Right cardiac atrium (tissue), 5 donors: ENCODE data around the gene GET3. TPM values are rescaled to one million over a fixed set of nuclear protein-coding genes. Genes with fewer than 3 reads are reported as not detected.
A peak's percentile ranks its signal among the peaks of the same experiment; 100 is the strongest.

ENCODE experiments used
- ATAC-seq, 2 donors: fragments of 200-7000 bp; cut with Tn5 transposase; one replicate each; pipeline versions ENCODE4 v1.8.0 to v1.9.1; 2020; ENCODE audit warnings: moderate library complexity in 2 of 2, mild to moderate bottlenecking in 1 of 2
- DNase-seq, 3 donors: peaks; one replicate each; pipeline ENCODE4 v3.0.0-alpha.2; 2020
- H3K27ac ChIP-seq: one replicate; pipeline ENCODE4 v1.5.1; 2013; ENCODE audit warnings: mild to moderate bottlenecking, low read length, control low read depth, moderate library complexity
- H3K27me3 ChIP-seq: one replicate; pipeline ENCODE4 v1.6.1; 2013; ENCODE audit not compliant: control insufficient read depth, insufficient read depth
- H3K4me1 ChIP-seq: one replicate; pipeline ENCODE4 v1.6.1; 2013; ENCODE audit warnings: low read length; ENCODE audit not compliant: control insufficient read depth, insufficient read depth
- H3K4me3 ChIP-seq: one replicate; pipeline ENCODE4 v1.5.1; 2013; ENCODE audit warnings: low read length, control low read depth
- H3K9me3 ChIP-seq: one replicate; pipeline ENCODE4 v1.6.1; 2013; ENCODE audit warnings: low read length; ENCODE audit not compliant: control insufficient read depth
- WGBS: extraction: QIAGEN DNeasy Blood & Tissue Kit; methylation state at CpG from one replicate; pipeline ENCODE4 v1.1.7; 2013; 5-methylcytosine and 5-hydroxymethylcytosine counted together
- intact Hi-C, 4 donors: fragments of 100-400 bp; cut with DNase I; formaldehyde crosslinking; loops; one replicate each; pipeline versions ENCODE4 v1.11.0 to v1.14.0; 2022 to 2023
- polyA plus RNA-seq: library from polyadenylated mRNA; stranded (reverse); fragments of 200-250 nt; gene quantifications from one replicate; pipeline ENCODE4 v1.2.3, GENCODE V29; 2013
- total RNA-seq, 4 donors: library from RNA; stranded (reverse); fragmentation: NEBNext Ultra II Directional; extraction: Animal tissue kit (Norgen Biotek cat#: 25700); gene quantifications; one replicate each; pipeline ENCODE4 v1.2.1, GENCODE V29; 2021
- donor health status: healthy with polysubstance abuse.
- donor health status: DM: no; HTN: yes; CAD: no.
- donor health status: DM: no; HTN: no; CAD: no.
- donor health status: DM: no; HTN: yes; CAD: no; lungs with severe emphysema.
- donor health status: DM: yes; HTN: yes; CAD: no.

Gene GET3
- total and polyA plus RNA-seq, 5 donors: 49.7 to 87.2 (median 58.2) TPM

DNA sequence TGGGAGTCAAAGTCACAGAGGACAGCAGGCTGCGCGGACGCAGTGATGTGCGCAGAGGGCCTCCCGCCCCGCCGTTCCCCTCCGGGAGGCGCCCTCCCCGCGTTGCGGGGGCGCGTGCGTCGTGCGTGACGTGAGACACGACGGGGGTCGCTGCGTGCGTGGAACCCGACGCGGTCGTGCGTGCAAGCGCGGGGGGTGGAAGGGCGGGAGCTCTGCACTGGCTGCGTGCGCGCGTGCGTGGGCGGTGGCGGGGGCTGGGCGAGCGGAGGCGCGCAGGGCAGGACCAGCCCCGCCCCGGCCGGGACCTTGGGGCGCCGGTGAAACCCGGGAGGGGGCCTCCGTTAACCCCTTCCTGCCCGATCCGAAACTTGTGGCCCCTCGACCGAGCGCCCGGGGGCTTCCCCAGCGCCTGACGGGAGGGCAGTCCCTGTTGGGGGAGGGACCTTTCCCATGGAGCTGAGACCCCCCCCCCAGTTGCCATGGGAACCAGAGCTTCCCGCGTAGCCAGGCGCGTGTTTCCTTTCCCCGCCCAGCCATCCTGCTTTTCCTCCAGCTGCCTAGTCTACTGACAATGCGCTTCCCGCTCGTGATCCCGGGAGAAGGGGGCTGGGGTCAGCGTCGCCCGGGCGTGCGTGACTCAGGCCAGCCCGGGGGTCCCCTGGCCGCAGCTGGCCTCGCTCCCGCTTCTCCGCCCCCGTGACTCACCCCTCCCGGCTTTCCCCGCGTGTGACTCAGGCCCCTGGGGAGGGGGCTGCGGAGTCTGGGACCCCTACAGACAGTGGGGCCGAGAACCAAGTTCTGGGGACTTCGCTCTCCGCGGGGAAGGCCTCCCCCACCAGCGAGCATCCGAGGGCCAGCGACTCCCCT lies 45.4 kb downstream of the GET3 start:
- peak; percentile 73 to 75 for ATAC-seq
- intact Hi-C loops: no loop called here
- H3K27ac ChIP-seq: peak overlapping the region; percentile 95
- H3K27me3 ChIP-seq: no peaks in the 10 kb centered on the region
- H3K4me1 ChIP-seq: peaks cover 2% of the 10 kb centered on the region
- peak; percentile 95 to 98 (median 97) for DNase-seq
- 1% methylated on average over 88 of the region's 88 CpGs for WGBS
- H3K4me3 ChIP-seq: peak overlapping the region; percentile 38
- no peaks in the 10 kb centered on the region for H3K9me3 ChIP-seq

DNA sequence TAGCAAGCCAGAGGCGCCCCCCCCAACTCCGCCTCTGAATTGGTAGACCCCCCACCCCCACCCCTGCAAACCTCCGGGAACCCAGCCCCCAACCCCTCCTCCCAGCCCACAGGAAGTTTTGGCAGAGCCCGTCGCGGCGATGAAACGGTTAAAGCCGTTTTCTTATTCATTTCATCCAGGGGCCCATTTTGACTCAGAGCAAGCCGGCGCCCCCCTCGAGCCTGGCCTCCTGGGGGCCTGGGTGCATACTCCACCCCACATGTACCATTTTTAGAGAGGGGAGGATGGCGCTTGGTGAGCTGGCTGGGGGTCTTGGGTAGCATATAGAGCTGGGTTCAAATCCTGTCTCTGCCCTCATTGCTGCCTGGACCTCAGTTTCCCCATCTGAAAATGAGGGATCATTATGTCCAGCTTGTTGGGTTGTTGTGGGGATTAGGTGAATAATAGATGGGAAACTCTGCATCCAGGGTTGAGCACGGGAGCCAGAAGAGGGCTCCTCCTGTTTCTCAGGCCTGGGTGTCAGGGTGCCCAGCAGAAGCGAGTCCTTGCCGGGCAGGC lies 46.1 kb downstream of the GET3 start:
- DNase-seq (no peak), ATAC-seq (no peak)
- WGBS: 11% methylated on average over 16 of the region's 16 CpGs
- peak overlapping the region; percentile 38 for H3K4me3 ChIP-seq
- H3K27ac ChIP-seq: peak overlapping the region; percentile 95
- H3K27me3 ChIP-seq: no peaks in the 10 kb centered on the region
- no peaks in the 10 kb centered on the region for H3K9me3 ChIP-seq
- H3K4me1 ChIP-seq: peaks cover 3% of the 10 kb centered on the region
- intact Hi-C loops: no loop called here

GRCh38 chr19:12783849-12784393 lies 46.6 kb downstream of the GET3 start:
- ATAC-seq (peak; percentile 10 to 38), DNase-seq (peak; percentile 76 to 88 (median 87))
- intact Hi-C loops: no loop called here
- Histone ChIP-seq H3K27ac (peak overlapping the region; percentile 95), H3K9me3 (no peaks in the 10 kb centered on the region), H3K4me3 (no peak overlapping the region), H3K27me3 (no peaks in the 10 kb centered on the region), H3K4me1 (peaks cover 5% of the 10 kb centered on the region)
- WGBS: 16% methylated on average over 19 of the region's 19 CpGs

- 41% methylated on average over 10 of the region's 10 CpGs for WGBS
- H3K27me3 ChIP-seq: no peaks in the 10 kb centered on the region
- ATAC-seq: no peak
- H3K9me3 ChIP-seq: no peaks in the 10 kb centered on the region
- peak overlapping the region; percentile 77 for H3K27ac ChIP-seq
- H3K4me1 ChIP-seq: peaks cover 5% of the 10 kb centered on the region
- peak in 1 of 3 donors; percentile 12 for DNase-seq
- intact Hi-C loops: no loop called here
- no peak overlapping the region for H3K4me3 ChIP-seq
Measured at GRCh38 chr19:12784394-12784870, 47.1 kb downstream of the GET3 start.

- no peaks in the 10 kb centered on the region for H3K9me3 ChIP-seq
- peaks cover 5% of the 10 kb centered on the region for H3K4me1 ChIP-seq
- H3K27me3 ChIP-seq: no peaks in the 10 kb centered on the region
- DNase-seq: peak in 1 of 3 donors; percentile 29
- intact Hi-C loops: no loop called here
- H3K27ac ChIP-seq: peak overlapping the region; percentile 77
- no peak overlapping the region for H3K4me3 ChIP-seq
- WGBS: 53% methylated on average over 5 of the region's 5 CpGs
- no peak for ATAC-seq
Measured at GRCh38 chr19:12784871-12785430, 47.7 kb downstream of the GET3 start.

- Histone ChIP-seq H3K4me3 (no peak overlapping the region), H3K27ac (peak overlapping the region; percentile 77), H3K27me3 (no peaks in the 10 kb centered on the region), H3K4me1 (peaks cover 5% of the 10 kb centered on the region), H3K9me3 (no peaks in the 10 kb centered on the region)
- DNase-seq (peak in 1 of 3 donors; percentile 61), ATAC-seq (no peak)
- intact Hi-C loops: no loop called here
- WGBS: 71% methylated on average over 4 of the region's 4 CpGs
Measured at GRCh38 chr19:12785431-12786031, 48.2 kb downstream of the GET3 start.

GRCh38 chr19:12786141-12786870 lies 49.0 kb downstream of the GET3 start:
- peak; percentile 66 to 89 (median 88) for DNase-seq
- Histone ChIP-seq H3K4me3 (no peak overlapping the region), H3K27me3 (no peaks in the 10 kb centered on the region), H3K9me3 (no peaks in the 10 kb centered on the region), H3K4me1 (peaks cover 5% of the 10 kb centered on the region), H3K27ac (peak overlapping the region; percentile 77)
- WGBS: 52% methylated on average over 18 of the region's 18 CpGs
- peak in 1 of 2 donors; percentile 0 for ATAC-seq
- intact Hi-C loops: no loop called here

GRCh38 chr19:12786952-12787351 lies 49.7 kb downstream of the GET3 start:
- intact Hi-C loops: no loop called here
- DNase-seq: no peak

DNA sequence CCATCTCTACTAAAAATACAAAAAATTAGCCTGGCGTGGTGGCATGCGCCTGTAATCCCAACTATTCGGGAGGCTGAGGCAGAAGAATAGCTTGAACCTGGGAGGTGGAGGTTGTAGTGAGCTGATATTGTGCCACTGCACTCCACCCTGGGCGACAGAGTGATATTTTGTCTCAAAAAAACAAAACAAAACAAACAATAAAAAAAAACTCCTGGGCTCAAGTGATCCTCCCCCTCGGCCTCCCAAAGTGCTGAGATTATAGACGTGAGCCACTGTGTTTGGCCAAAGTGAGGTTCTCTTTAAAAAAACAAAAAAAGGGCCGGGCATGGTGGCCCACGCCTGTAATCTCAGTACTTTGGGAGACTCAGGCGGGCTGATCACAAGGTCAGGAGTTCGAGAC lies 50.2 kb downstream of the GET3 start:
- Histone ChIP-seq H3K27me3 (no peaks in the 10 kb centered on the region), H3K9me3 (no peaks in the 10 kb centered on the region), H3K4me3 (no peak overlapping the region), H3K27ac (no peak overlapping the region), H3K4me1 (peaks cover 5% of the 10 kb centered on the region)
- intact Hi-C loops: no loop called here
- 68% methylated on average over 10 of the region's 10 CpGs for WGBS
- DNase-seq (no peak), ATAC-seq (no peak)

More at GRCh38 chr19:12786952-12787351, 49.7 kb downstream of the GET3 start:
- Histone ChIP-seq H3K4me3 (no peak overlapping the region), H3K4me1 (peaks cover 5% of the 10 kb centered on the region), H3K9me3 (no peaks in the 10 kb centered on the region), H3K27ac (peak overlapping the region; percentile 77), H3K27me3 (no peaks in the 10 kb centered on the region)
- ATAC-seq: no peak
- WGBS: 73% methylated on average over 3 of the region's 3 CpGs

GRCh38 chr19:12788042-12788681 lies 50.9 kb downstream of the GET3 start:
- no peak for ATAC-seq
- H3K4me3 ChIP-seq: no peak overlapping the region
- intact Hi-C loops: no loop called here
- 41% methylated on average over 4 of the region's 4 CpGs for WGBS
- DNase-seq: no peak
- peaks cover 5% of the 10 kb centered on the region for H3K4me1 ChIP-seq
- no peaks in the 10 kb centered on the region for H3K27me3 ChIP-seq
- H3K9me3 ChIP-seq: no peaks in the 10 kb centered on the region
- peak overlapping the region; percentile 98 for H3K27ac ChIP-seq
